ENCODE results near the gene SHISA4. TPM values are rescaled to one million over a fixed set of nuclear protein-coding genes. Genes with fewer than 3 reads are reported as not detected.
"Not testable (repeated sequence)": the region's sequence is repeated elsewhere in the genome, so short reads cannot be mapped to it uniquely, and the experiment has no call there.

The SHISA4 gene
- total RNA-seq, 2 donors from 2014 or later: 2.0 to 3.9 TPM

- Histone ChIP-seq H3K9ac (ENCODE audit: low read depth in 2 of 2, low read length in 2 of 2) (no peak overlapping the region), H3K27ac (no peak overlapping the region), H3K4me1 (no peaks in the 10 kb centered on the region), H3K4me3 (no peak overlapping the region), H3K9me3 (no peaks in the 10 kb centered on the region), H3K27me3 (no peaks in the 10 kb centered on the region), H3K36me3 (no peaks in the 10 kb centered on the region)
- TF ChIP-seq CTCF (IDR thresholded peaks at IDR 0.05): no peak
- intact Hi-C loops (cut with DNase I): no loop called here
- no peak for DNase-seq
These were observed 45.2 kb downstream of the SHISA4 start for GRCh38 chr1:201933840-201934430.

- TF ChIP-seq CTCF (IDR thresholded peaks at IDR 0.05): no peak
- peak overlapping the region; percentile 43 for H3K27ac ChIP-seq
- intact Hi-C loops (cut with DNase I): no loop called here
- no peak overlapping the region for H3K4me3 ChIP-seq
- H3K27me3 ChIP-seq: no peaks in the 10 kb centered on the region
- H3K9ac ChIP-seq (ENCODE audit: low read depth in 2 of 2, low read length in 2 of 2): no peak overlapping the region
- H3K4me1 ChIP-seq: no peaks in the 10 kb centered on the region
- no peaks in the 10 kb centered on the region for H3K9me3 ChIP-seq
- DNase-seq: no peak
- no peaks in the 10 kb centered on the region for H3K36me3 ChIP-seq
These were observed 49.0 kb downstream of the SHISA4 start for GRCh38 chr1:201937624-201938213.

- no peaks in the 10 kb centered on the region for H3K4me1 ChIP-seq
- no peaks in the 10 kb centered on the region for H3K9me3 ChIP-seq
- no peaks in the 10 kb centered on the region for H3K36me3 ChIP-seq
- intact Hi-C loops (cut with DNase I): no loop called here
- TF ChIP-seq CTCF (IDR thresholded peaks at IDR 0.05): no peak
- peak overlapping the region; percentile 43 for H3K27ac ChIP-seq
- no peak for DNase-seq
- peak overlapping the region in 1 of 2 donors; percentile 34 for H3K9ac ChIP-seq (ENCODE audit: low read depth in 2 of 2, low read length in 2 of 2)
- no peak overlapping the region for H3K4me3 ChIP-seq
- no peaks in the 10 kb centered on the region for H3K27me3 ChIP-seq
These were observed 49.8 kb downstream of the SHISA4 start for GRCh38 chr1:201938440-201939035.

GRCh38 chr1:201939148-201939547 lies 50.5 kb downstream of the SHISA4 start:
- no peaks in the 10 kb centered on the region for H3K4me1 ChIP-seq
- H3K4me3 ChIP-seq: no peak overlapping the region

GRCh38 chr1:201939574-201939973 lies 50.9 kb downstream of the SHISA4 start:
- no peak overlapping the region for H3K4me3 ChIP-seq
- TF ChIP-seq CTCF (IDR thresholded peaks at IDR 0.05): no peak
- H3K27ac ChIP-seq: peak overlapping the region; percentile 43
- DNase-seq: no peak
- intact Hi-C loops (cut with DNase I): no loop called here
- H3K4me1 ChIP-seq: no peaks in the 10 kb centered on the region
- peak overlapping the region in 1 of 2 donors; percentile 40 for H3K9ac ChIP-seq (ENCODE audit: low read depth in 2 of 2, low read length in 2 of 2)
- no peaks in the 10 kb centered on the region for H3K27me3 ChIP-seq
- H3K36me3 ChIP-seq: no peaks in the 10 kb centered on the region
- H3K9me3 ChIP-seq: no peaks in the 10 kb centered on the region

More at GRCh38 chr1:201939148-201939547, 50.5 kb downstream of the SHISA4 start:
- intact Hi-C loops (cut with DNase I): no loop called here
- no peaks in the 10 kb centered on the region for H3K9me3 ChIP-seq
- no peak for DNase-seq
- H3K9ac ChIP-seq (ENCODE audit: low read depth in 2 of 2, low read length in 2 of 2): peak overlapping the region in 1 of 2 donors; percentile 34
- H3K27me3 ChIP-seq: no peaks in the 10 kb centered on the region
- TF ChIP-seq CTCF (IDR thresholded peaks at IDR 0.05): no peak
- peak overlapping the region; percentile 43 for H3K27ac ChIP-seq
- H3K36me3 ChIP-seq: no peaks in the 10 kb centered on the region

- not testable (repeated sequence) for H3K4me3 ChIP-seq, DNase-seq
These were observed 51.6 kb downstream of the SHISA4 start for GRCh38 chr1:201940316-201940715.

More at GRCh38 chr1:201940316-201940715, 51.6 kb downstream of the SHISA4 start:
- H3K9me3 ChIP-seq; intact Hi-C loops (cut with DNase I); H3K4me1 ChIP-seq; H3K36me3 ChIP-seq; H3K27me3 ChIP-seq; H3K9ac ChIP-seq (ENCODE audit: low read depth in 2 of 2, low read length in 2 of 2): not testable (repeated sequence)
- peak overlapping the region; percentile 43 for H3K27ac ChIP-seq
